Measurements from ENCODE around the gene CSMD2. TPM values are rescaled to one million over a fixed set of nuclear protein-coding genes. Genes with fewer than 3 reads are reported as not detected.

The CSMD2 gene
- total and polyA plus RNA-seq, 2 of the 4 experiments (the other 2 are of a cell fraction), result under 0.01 to 0.36 TPM

DNA sequence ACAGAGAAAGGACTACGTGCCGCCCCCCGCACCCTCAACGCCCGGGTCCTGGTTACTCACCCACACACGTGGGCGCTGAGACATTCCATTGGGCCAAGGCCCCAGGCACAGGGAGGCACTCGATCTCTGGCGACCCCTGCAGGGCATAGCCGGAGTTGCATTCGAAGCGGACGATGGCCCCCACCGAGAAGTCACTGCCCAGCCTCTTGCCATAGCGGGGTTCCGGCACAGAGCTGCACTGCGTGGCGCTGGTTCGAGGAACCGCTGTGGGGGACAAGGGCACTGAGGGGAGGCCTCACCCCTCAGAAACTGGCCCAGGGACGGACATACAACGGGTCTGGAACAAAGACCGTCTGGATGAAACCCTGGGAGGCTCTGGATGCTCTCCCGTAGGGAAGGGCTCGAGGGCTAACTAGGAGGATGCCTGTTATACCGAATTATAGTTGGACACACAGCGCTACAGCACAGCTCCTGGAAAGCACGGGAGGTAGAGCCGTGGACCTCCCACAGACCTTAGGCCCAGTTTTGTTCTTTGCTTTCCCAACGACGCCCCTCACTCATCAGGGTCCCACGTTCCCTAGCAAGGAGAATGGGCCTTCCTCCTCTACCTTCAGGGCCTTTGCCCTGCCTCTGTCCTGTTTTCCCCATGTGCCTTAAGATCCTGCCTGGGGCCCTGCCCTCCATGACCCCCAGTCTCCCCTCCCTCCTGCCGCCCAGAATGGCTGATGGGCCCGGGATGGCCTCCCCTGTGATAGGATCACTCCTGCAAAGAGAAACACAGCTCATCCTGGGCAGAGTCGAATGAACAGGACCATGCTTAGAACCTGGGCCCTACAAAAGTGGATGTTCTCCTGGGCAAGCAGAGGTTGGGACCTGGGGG is 539.8 kb downstream of the CSMD2 start:
- H4K8ac ChIP-seq (ENCODE audit: low read depth in 2 of 2, low read length in 2 of 2), result no peak overlapping the region
- intact Hi-C loops (cut with micrococcal nuclease) (no loop called here), dilution Hi-C loops (cut with HindIII; ENCODE audit: low sequenced_read_pairs, unreplicated experiment) (no loop called here), in situ Hi-C loops (cut with MboI; ENCODE audit: low sequenced_read_pairs) (loop anchor here (25.0 kb wide), 2 partner anchors 413 to 538 kb away; partner anchors contain the start of gene AZIN2)
- H2AK9ac ChIP-seq (replicated peaks; ENCODE audit: low read depth, low read length, poor library complexity), result no peak overlapping the region
- no peak overlapping the region for H2BK20ac ChIP-seq (ENCODE audit: low read depth, low read length)
- H3K4me2 ChIP-seq (ENCODE audit: low read depth, low read length), result no peak overlapping the region
- no peak overlapping the region for H3K14ac ChIP-seq (replicated peaks; ENCODE audit: low read depth, low read length)
- H3K4me1 ChIP-seq (ENCODE audit: control insufficient read depth, insufficient read depth, low read length), result no peaks in the 10 kb centered on the region
- no peak for ATAC-seq (ENCODE audit: low read depth)
- H3K36me3 ChIP-seq (ENCODE audit: control insufficient read depth, insufficient read depth, low read length), result no peaks in the 10 kb centered on the region
- no peak overlapping the region for H3K4ac ChIP-seq (ENCODE audit: low read depth, low read length)
- H3K18ac ChIP-seq (ENCODE audit: low read depth, low read length), result no peak overlapping the region
- H2BK5ac ChIP-seq (ENCODE audit: low read depth, low read length, poor library complexity, severe bottlenecking), result no peak overlapping the region
- CTCF ChIA-PET, result interaction anchor here (1.0 kb wide), 1 partner anchor 13 kb away, joined by 6 read pairs; no protein-coding TSS in a partner anchor
- no peak overlapping the region for H2AK5ac ChIP-seq (ENCODE audit: low read depth, low read length)
- no peak for DNase-seq
- no peak overlapping the region for H2BK120ac ChIP-seq (ENCODE audit: low read depth, low read length)
- TF ChIP-seq ELK1 (IDR thresholded peaks at IDR 0.05; ENCODE audit: borderline replicate concordance, low read depth, low read length), result no peak
- TF ChIP-seq, protein P1, sequence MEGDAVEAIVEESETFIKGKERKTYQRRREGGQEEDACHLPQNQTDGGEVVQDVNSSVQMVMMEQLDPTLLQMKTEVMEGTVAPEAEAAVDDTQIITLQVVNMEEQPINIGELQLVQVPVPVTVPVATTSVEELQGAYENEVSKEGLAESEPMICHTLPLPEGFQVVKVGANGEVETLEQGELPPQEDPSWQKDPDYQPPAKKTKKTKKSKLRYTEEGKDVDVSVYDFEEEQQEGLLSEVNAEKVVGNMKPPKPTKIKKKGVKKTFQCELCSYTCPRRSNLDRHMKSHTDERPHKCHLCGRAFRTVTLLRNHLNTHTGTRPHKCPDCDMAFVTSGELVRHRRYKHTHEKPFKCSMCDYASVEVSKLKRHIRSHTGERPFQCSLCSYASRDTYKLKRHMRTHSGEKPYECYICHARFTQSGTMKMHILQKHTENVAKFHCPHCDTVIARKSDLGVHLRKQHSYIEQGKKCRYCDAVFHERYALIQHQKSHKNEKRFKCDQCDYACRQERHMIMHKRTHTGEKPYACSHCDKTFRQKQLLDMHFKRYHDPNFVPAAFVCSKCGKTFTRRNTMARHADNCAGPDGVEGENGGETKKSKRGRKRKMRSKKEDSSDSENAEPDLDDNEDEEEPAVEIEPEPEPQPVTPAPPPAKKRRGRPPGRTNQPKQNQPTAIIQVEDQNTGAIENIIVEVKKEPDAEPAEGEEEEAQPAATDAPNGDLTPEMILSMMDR (conservative IDR thresholded peaks at IDR 0.05; ENCODE audit: low read depth, low read length), result peak; percentile 18; the same call in 1 of the 2 replicates
- TF ChIP-seq, protein P2, sequence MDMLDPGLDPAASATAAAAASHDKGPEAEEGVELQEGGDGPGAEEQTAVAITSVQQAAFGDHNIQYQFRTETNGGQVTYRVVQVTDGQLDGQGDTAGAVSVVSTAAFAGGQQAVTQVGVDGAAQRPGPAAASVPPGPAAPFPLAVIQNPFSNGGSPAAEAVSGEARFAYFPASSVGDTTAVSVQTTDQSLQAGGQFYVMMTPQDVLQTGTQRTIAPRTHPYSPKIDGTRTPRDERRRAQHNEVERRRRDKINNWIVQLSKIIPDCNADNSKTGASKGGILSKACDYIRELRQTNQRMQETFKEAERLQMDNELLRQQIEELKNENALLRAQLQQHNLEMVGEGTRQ (IDR thresholded peaks at IDR 0.05; ENCODE audit: low read depth, low read length), result no peak
- no peak overlapping the region for H2BK15ac ChIP-seq (ENCODE audit: low read depth, low read length)
- BruUV-seq (replicated peaks), result no TSS peak
- WGBS, 2 experiments (ENCODE audit: extremely low coverage in 2 of 2, insufficient read length in 1 of 2), result 72% methylated on average over 18 of the region's 35 CpGs; no CpG with 5 or more reads in 1 of the 2 experiments
- H3K9me3 ChIP-seq (ENCODE audit: control insufficient read depth, insufficient read depth, low read length), result no peaks in the 10 kb centered on the region
- no peaks in the 10 kb centered on the region for H4K20me1 ChIP-seq (ENCODE audit: insufficient read depth, low read length)
- H4K5ac ChIP-seq (ENCODE audit: low read depth, low read length), result no peak overlapping the region
- no peaks in the 10 kb centered on the region; the same call in none of the 2 replicates for H3K27me3 ChIP-seq (ENCODE audit: control insufficient read depth, insufficient read depth, low read length)
- no peak overlapping the region for H3K9ac ChIP-seq (ENCODE audit: low read depth, low read length)
- no peak overlapping the region for H4K91ac ChIP-seq (ENCODE audit: insufficient read depth, low read depth, low read length)
- POLR2A ChIA-PET (ENCODE audit: unreplicated experiment), result no interaction called here
- no peaks in the 10 kb centered on the region for H3K79me1 ChIP-seq (ENCODE audit: low read depth in 1 of 2, low read length in 2 of 2)
- H3K23ac ChIP-seq (ENCODE audit: low read depth, low read length), result no peak overlapping the region
- no peak overlapping the region for H2AFZ ChIP-seq (replicated peaks; ENCODE audit: low read length, poor library complexity)
- H3K56ac ChIP-seq (ENCODE audit: extremely low read depth, insufficient read depth, low read length), result no peak overlapping the region
- no peak overlapping the region for H3K27ac ChIP-seq (ENCODE audit: insufficient read depth, low read length)
- H3K9me1 ChIP-seq (ENCODE audit: insufficient read depth, low read length), result no peaks in the 10 kb centered on the region
- H3K4me3 ChIP-seq (ENCODE audit: insufficient read depth, low read depth, low read length), result no peak overlapping the region
